ES-I3 (cell line): Measurements from ENCODE around the gene EVX1.

ENCODE experiments used
- H3K36me3 ChIP-seq: 2 replicates; pipeline ENCODE4 v1.6.1; 2013; ENCODE audit warnings: mild to moderate bottlenecking, low read length, control low read depth, moderate library complexity; ENCODE audit not compliant: insufficient read depth
- H3K4me1 ChIP-seq: 2 replicates; pipeline ENCODE4 v1.6.1; 2013; ENCODE audit warnings: mild to moderate bottlenecking, control low read depth, low read length; ENCODE audit not compliant: insufficient read depth
- H3K9ac ChIP-seq: 2 replicates; pipeline ENCODE4 v1.6.1; 2013; ENCODE audit warnings: low read depth, mild to moderate bottlenecking, low read length, moderate library complexity
- H3K9me3 ChIP-seq: 2 replicates; pipeline ENCODE4 v1.6.1; 2013; ENCODE audit warnings: mild to moderate bottlenecking, low read length, moderate library complexity; ENCODE audit not compliant: control insufficient read depth, insufficient read depth

Gene EVX1

GRCh38 chr7:27242555-27243339, at the start of gene EVX1:
EVX1 (plus strand) TSS chr7:27242802; CDS start chr7:27243031, 229 bp downstream.
- H3K9ac ChIP-seq = peak within 1 kb of the TSS; percentile 25; the same call in 1 of the 2 replicates
- no peaks in the 10 kb centered on the region for H3K9me3 ChIP-seq
- H3K4me1 ChIP-seq = peaks cover 13% of the 10 kb centered on the region
- no peaks in the 10 kb centered on the region for H3K36me3 ChIP-seq

DNA sequence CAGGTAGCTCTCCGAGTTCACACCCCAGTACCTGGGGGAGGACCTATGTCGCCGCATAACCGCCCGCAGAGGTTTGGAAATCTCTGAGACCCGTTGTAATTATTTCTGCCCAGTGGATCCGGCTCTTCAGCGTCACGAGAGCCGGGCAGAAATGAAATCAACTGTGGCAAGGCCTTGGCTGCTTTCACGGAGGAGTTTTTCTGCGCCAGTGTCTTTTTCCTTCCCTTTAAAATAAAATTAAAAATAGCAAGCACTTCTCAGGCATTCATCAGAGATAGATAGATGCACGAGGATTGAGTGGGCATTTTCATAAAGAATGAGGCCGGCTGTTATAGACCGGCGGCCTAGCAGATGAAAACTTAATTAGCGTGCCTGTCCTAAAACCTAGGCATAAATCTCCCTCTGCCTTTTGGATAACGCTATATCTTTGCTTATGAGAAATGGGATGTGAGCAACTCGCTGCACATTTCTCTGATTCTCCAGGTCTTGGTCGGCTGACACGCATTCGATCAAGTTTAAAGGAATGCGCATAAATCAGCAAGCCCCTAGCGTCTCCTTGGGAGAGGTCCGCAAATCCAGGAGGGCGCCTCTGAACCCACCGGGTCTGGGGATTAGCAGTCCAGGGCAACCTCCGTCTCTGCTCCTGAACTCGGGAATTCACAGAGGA, 49.1 kb upstream of the EVX1 start:
- Histone ChIP-seq H3K9me3 (no peaks in the 10 kb centered on the region; the same call in 1 of the 2 replicates), H3K9ac (no peak overlapping the region), H3K4me1 (0 out of 2 replicates have a peak, but pooled peaks cover 4% of the 10 kb centered on the region), H3K36me3 (no peaks in the 10 kb centered on the region)

GRCh38 chr7:27194002-27194352, 48.6 kb upstream of the EVX1 start:
- 0 out of 2 replicates have a peak, but pooled peaks cover 4% of the 10 kb centered on the region for H3K4me1 ChIP-seq
- H3K9ac ChIP-seq = no peak overlapping the region

GRCh38 chr7:27194686-27195379, 47.8 kb upstream of the EVX1 start:
- Histone ChIP-seq H3K4me1 (0 out of 2 replicates have a peak, but pooled peaks cover 4% of the 10 kb centered on the region), H3K9ac (no peak overlapping the region), H3K9me3 (no peaks in the 10 kb centered on the region; the same call in 1 of the 2 replicates), H3K36me3 (no peaks in the 10 kb centered on the region)

More at GRCh38 chr7:27194002-27194352, 48.6 kb upstream of the EVX1 start:
- Histone ChIP-seq H3K36me3 (no peaks in the 10 kb centered on the region), H3K9me3 (no peaks in the 10 kb centered on the region; the same call in 1 of the 2 replicates)

GRCh38 chr7:27196287-27196767, 46.3 kb upstream of the EVX1 start:
- Histone ChIP-seq H3K4me1 (0 out of 2 replicates have a peak, but pooled peaks cover 7% of the 10 kb centered on the region), H3K9ac (no peak overlapping the region), H3K36me3 (no peaks in the 10 kb centered on the region), H3K9me3 (no peaks in the 10 kb centered on the region; the same call in 1 of the 2 replicates)

DNA sequence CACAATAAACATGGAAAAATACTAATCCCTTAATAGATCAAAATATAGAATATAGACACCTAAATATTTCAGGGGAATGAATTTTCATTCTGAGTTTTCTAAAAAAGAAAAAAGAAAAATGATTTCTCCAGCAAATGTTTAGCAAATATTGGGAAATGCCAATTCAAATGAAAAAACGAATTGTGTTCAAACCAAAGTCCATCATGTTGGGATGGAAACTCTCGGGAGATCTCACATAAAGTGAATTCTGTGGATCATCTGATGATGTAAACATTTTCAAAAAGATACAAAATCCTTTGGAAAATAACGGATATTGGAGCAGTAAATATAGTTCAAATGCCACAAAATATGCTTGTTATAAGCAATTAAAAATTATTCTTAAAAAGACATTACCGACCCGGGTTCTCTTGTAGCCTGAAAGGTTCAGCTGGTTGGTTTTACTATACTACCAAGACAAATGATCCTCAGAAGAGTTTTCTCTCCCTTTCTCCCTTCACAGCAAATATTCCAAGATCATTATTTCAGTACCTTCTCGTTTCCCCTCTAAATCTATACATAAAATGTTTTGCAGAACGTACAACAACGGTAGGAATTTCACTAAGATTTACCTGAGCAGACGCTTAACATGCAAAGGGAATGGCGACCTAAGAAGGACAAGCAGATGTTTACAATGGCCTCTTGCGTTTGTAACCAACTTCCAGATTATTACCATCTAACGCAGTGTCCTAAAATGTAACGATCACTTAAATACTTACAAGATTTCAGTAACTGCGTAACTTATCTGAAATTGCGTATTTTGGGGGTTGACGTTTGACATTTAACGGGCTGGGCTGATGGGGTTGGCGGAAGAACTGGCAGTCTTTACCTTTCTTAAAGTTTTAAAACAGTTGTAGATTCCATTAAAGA, 45.2 kb upstream of the EVX1 start:
- Histone ChIP-seq H3K9me3 (no peaks in the 10 kb centered on the region; the same call in 1 of the 2 replicates), H3K36me3 (no peaks in the 10 kb centered on the region), H3K9ac (no peak overlapping the region), H3K4me1 (0 out of 2 replicates have a peak, but pooled peaks cover 3% of the 10 kb centered on the region)

DNA sequence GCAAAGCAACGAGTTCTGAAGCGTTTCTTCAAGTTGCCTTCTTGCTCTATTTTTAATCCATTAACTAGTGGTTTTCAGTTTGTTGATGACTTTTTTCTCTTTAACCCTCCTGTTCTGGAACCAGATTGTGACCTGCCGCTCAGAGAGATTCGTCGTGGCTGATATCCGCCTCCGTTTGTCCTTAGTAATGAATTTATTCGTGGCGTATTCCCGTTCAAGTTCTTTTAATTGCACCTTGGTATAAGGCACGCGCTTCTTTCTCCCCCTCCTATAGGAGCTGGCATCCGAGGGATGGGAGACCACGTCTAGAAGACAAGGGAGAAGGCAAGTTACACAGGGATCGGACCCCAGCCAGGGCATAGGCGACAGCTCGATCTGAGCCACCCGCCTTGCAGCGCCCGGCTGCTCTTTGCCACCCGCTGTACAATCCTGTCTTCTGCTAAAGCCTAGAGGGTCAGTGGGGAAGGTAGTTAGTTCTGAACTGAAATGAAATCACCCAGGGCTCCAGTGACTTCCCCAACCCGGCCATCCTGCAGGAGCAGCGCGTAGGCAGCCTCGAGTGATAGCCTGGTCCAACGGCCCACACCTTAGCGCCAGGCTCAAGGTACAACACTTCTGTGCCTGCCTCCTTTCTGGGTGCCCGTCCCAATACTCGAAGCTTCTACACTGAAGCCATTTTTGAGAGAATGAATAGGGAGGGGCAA, 44.3 kb upstream of the EVX1 start:
- Histone ChIP-seq H3K9me3 (no peaks in the 10 kb centered on the region; the same call in 1 of the 2 replicates), H3K36me3 (no peaks in the 10 kb centered on the region), H3K4me1 (0 out of 2 replicates have a peak, but pooled peaks cover 3% of the 10 kb centered on the region), H3K9ac (no peak overlapping the region)

GRCh38 chr7:27198871-27199801, 43.5 kb upstream of the EVX1 start:
- Histone ChIP-seq H3K9me3 (no peaks in the 10 kb centered on the region; the same call in 1 of the 2 replicates), H3K36me3 (no peaks in the 10 kb centered on the region), H3K4me1 (0 out of 2 replicates have a peak, but pooled peaks cover 3% of the 10 kb centered on the region), H3K9ac (peak overlapping the region; percentile 2; the same call in 1 of the 2 replicates)

DNA sequence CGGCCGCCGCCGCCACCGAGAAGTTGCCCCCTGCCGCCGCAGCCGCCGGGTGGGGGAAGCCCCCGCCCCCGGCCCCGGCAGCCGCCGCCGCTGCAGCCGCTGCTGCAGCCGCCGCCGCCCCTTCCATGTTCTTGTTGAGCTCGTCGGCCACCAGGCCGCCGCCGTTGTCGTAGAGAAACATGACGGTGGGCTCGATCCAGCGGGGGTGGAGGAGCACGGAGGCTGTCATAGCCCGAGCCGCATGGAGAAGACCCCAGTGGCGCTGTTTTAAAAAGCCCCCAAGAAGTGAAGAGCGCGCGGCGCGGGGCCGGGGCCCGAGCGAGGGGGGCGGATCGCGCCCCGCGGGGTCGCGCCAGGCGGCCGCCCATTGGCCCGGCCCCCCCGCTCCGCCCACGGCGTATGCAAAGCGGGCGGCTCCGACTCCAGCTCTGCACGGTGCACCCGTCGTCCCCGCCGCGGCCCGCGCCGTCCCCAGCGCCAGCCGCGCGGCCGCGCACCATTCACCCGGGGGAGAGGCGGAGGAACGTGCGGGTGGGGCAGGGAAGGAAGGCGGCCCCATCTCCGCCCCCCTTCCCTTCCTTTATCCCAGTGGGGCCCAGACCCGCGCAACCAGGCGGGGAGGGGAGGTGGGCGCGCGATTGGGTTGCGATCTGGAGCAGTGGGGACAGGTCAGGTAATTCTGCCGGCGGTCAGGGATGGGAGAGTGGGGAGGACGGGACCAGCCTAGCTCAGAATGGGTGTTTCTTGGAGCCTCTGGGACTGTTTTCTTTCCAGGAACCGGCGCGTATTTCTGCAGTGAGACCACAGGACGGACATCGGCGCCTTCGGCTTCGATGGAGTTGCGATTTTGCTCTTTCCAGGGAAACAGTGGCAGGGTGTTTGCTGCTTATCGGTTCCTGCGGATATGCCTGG, 42.5 kb upstream of the EVX1 start, which contains the start of gene HOXA13:
HOXA13 (minus strand) TSS at position 243 of the 912 bp plus-strand sequence; CDS start at position 229, 14 bp downstream.
- Histone ChIP-seq H3K36me3 (no peaks in the 10 kb centered on the region), H3K4me1 (0 out of 2 replicates have a peak, but pooled peaks cover 3% of the 10 kb centered on the region), H3K9me3 (no peaks in the 10 kb centered on the region; the same call in 1 of the 2 replicates), H3K9ac (peak within 1 kb of the TSS; percentile 37; the same call in 1 of the 2 replicates)

- H3K36me3 ChIP-seq = no peaks in the 10 kb centered on the region
- no peaks in the 10 kb centered on the region; the same call in 1 of the 2 replicates for H3K9me3 ChIP-seq
- H3K4me1 ChIP-seq = 0 out of 2 replicates have a peak, but pooled peaks cover 7% of the 10 kb centered on the region
- H3K9ac ChIP-seq = 0 out of 2 replicates have a peak overlapping the region, but pooled peaks have one; percentile 37
These were observed 41.6 kb upstream of the EVX1 start for GRCh38 chr7:27200761-27201579.
